ENCODE results near the gene GPC2.

GRCh38 chr7:100175296-100175935 is 1.8 kb downstream of the GPC2 start:
- TF ChIP-seq EZH2 (IDR thresholded peaks at IDR 0.05; ENCODE audit: insufficient read depth, poor library complexity, severe bottlenecking) (no peak), EZH2phosphoT487 (IDR thresholded peaks at IDR 0.05; ENCODE audit: insufficient read depth, low read depth) (no peak)

All from GM23248 (cell line).